T-helper 17 cell (primary cell): ENCODE results near the gene SLC24A5. TPM values are rescaled to one million over a fixed set of nuclear protein-coding genes. Genes with fewer than 3 reads are reported as not detected.
A peak's percentile ranks its signal among the peaks of the same experiment; 100 is the strongest.

ENCODE experiments used
- ATAC-seq: fragments of 150-1000 bp; cut with Tn5 transposase; 2 replicates; pipeline ENCODE4 v1.10.0; 2021; ENCODE audit warnings: mild to moderate bottlenecking, moderate library complexity
- DNase-seq, 3 donors: peaks; one replicate each; pipeline versions ENCODE4 v3.0.0 to v3.0.0-alpha.2; 2020 to 2021
- H3K9me3 ChIP-seq: one replicate; pipeline ENCODE4 v1.7.0; 2013; ENCODE audit warnings: low read length, mild to moderate bottlenecking; ENCODE audit not compliant: control insufficient read depth, poor library complexity, severe bottlenecking
- H3K27ac Mint-ChIP-seq: one replicate; pipeline ENCODE4 v1.8.0; 2022; ENCODE audit warnings: mild to moderate bottlenecking, moderate library complexity, mixed read lengths
- H3K27me3 Mint-ChIP-seq: one replicate; pipeline ENCODE4 v1.8.0; 2022; ENCODE audit warnings: mixed read lengths
- H3K36me3 Mint-ChIP-seq: one replicate; pipeline ENCODE4 v1.8.0; 2022; ENCODE audit warnings: low read depth, mixed read lengths
- H3K4me1 Mint-ChIP-seq: one replicate; pipeline ENCODE4 v1.8.0; 2022; ENCODE audit warnings: mild to moderate bottlenecking, mixed read lengths
- H3K4me3 Mint-ChIP-seq: one replicate; pipeline ENCODE4 v1.8.0; 2022; ENCODE audit warnings: mild to moderate bottlenecking, moderate library complexity, mixed read lengths
- total RNA-seq, 4 donors: library from RNA in 2 of 4; stranded (reverse) in 2 of 4; gene quantifications; one replicate each; pipeline ENCODE4 v1.2.3 and lab custom pipeline; 2022 to 2026

Gene SLC24A5
- total RNA-seq, 2 donors from 2014 or later = not detected

- ATAC-seq = no peak
Measured at GRCh38 chr15:48131324-48131723, 10.5 kb downstream of the SLC24A5 start.

GRCh38 chr15:48132874-48133273 is 12.1 kb downstream of the SLC24A5 start:
- Mint-ChIP-seq H3K27me3 (no peaks in the 10 kb centered on the region), H3K4me3 (no peak overlapping the region), H3K4me1 (peaks cover 2% of the 10 kb centered on the region), H3K36me3 (no peaks in the 10 kb centered on the region), H3K27ac (no peak overlapping the region)
- DNase-seq (no peak), ATAC-seq (no peak)
- no peaks in the 10 kb centered on the region for H3K9me3 ChIP-seq

More at GRCh38 chr15:48131324-48131723, 10.5 kb downstream of the SLC24A5 start:
- H3K9me3 ChIP-seq = no peaks in the 10 kb centered on the region
- H3K4me1 Mint-ChIP-seq = no peaks in the 10 kb centered on the region
- H3K36me3 Mint-ChIP-seq = peaks cover under 1% of the 10 kb centered on the region
- DNase-seq = no peak
- no peak overlapping the region for H3K4me3 Mint-ChIP-seq
- H3K27ac Mint-ChIP-seq = no peak overlapping the region
- H3K27me3 Mint-ChIP-seq = peaks cover 7% of the 10 kb centered on the region

- DNase-seq = no peak
- Mint-ChIP-seq H3K27ac (no peak overlapping the region), H3K4me1 (no peaks in the 10 kb centered on the region), H3K27me3 (no peaks in the 10 kb centered on the region), H3K4me3 (no peak overlapping the region), H3K36me3 (peaks cover 7% of the 10 kb centered on the region)
- no peak for ATAC-seq
- H3K9me3 ChIP-seq = no peaks in the 10 kb centered on the region
Measured at GRCh38 chr15:48143856-48144255, 23.1 kb downstream of the SLC24A5 start.

- Mint-ChIP-seq H3K4me1 (no peaks in the 10 kb centered on the region), H3K27ac (no peak overlapping the region), H3K27me3 (no peaks in the 10 kb centered on the region), H3K4me3 (no peak overlapping the region), H3K36me3 (peaks cover 9% of the 10 kb centered on the region)
- no peaks in the 10 kb centered on the region for H3K9me3 ChIP-seq
- DNase-seq (no peak), ATAC-seq (no peak)
Measured at GRCh38 chr15:48144889-48145288, 24.1 kb downstream of the SLC24A5 start.

GRCh38 chr15:48145923-48146322 is 25.1 kb downstream of the SLC24A5 start:
- no peak for ATAC-seq
- no peak overlapping the region for H3K4me3 Mint-ChIP-seq
- H3K36me3 Mint-ChIP-seq = peaks cover 12% of the 10 kb centered on the region
- no peaks in the 10 kb centered on the region for H3K27me3 Mint-ChIP-seq
- DNase-seq = no peak
- H3K27ac Mint-ChIP-seq = no peak overlapping the region
- H3K4me1 Mint-ChIP-seq = no peaks in the 10 kb centered on the region
- H3K9me3 ChIP-seq = no peaks in the 10 kb centered on the region

GRCh38 chr15:48147358-48147757 is 26.6 kb downstream of the SLC24A5 start:
- H3K4me1 Mint-ChIP-seq = no peaks in the 10 kb centered on the region
- no peaks in the 10 kb centered on the region for H3K27me3 Mint-ChIP-seq
- no peak overlapping the region for H3K27ac Mint-ChIP-seq
- DNase-seq (no peak), ATAC-seq (no peak)
- H3K4me3 Mint-ChIP-seq = no peak overlapping the region
- peaks cover 12% of the 10 kb centered on the region for H3K36me3 Mint-ChIP-seq
- H3K9me3 ChIP-seq = no peaks in the 10 kb centered on the region

- no peak for DNase-seq
- no peaks in the 10 kb centered on the region for H3K27me3 Mint-ChIP-seq
- H3K36me3 Mint-ChIP-seq = peaks cover 9% of the 10 kb centered on the region
- H3K9me3 ChIP-seq = no peaks in the 10 kb centered on the region
- H3K4me3 Mint-ChIP-seq = no peak overlapping the region
- no peak for ATAC-seq
- no peaks in the 10 kb centered on the region for H3K4me1 Mint-ChIP-seq
- no peak overlapping the region for H3K27ac Mint-ChIP-seq
Measured at GRCh38 chr15:48149858-48150257, 29.1 kb downstream of the SLC24A5 start.

GRCh38 chr15:48153526-48153925 is 32.7 kb downstream of the SLC24A5 start:
- H3K9me3 ChIP-seq = no peaks in the 10 kb centered on the region
- no peaks in the 10 kb centered on the region for H3K27me3 Mint-ChIP-seq
- H3K36me3 Mint-ChIP-seq = peaks cover 7% of the 10 kb centered on the region
- H3K4me1 Mint-ChIP-seq = no peaks in the 10 kb centered on the region
- ATAC-seq = no peak
- no peak overlapping the region for H3K27ac Mint-ChIP-seq
- no peak overlapping the region for H3K4me3 Mint-ChIP-seq
- no peak for DNase-seq

GRCh38 chr15:48168616-48169015 is 47.8 kb downstream of the SLC24A5 start:
- Mint-ChIP-seq H3K27ac (no peak overlapping the region), H3K4me1 (no peaks in the 10 kb centered on the region), H3K27me3 (no peaks in the 10 kb centered on the region), H3K36me3 (peaks cover 3% of the 10 kb centered on the region), H3K4me3 (no peak overlapping the region)
- no peak for DNase-seq
- H3K9me3 ChIP-seq = no peaks in the 10 kb centered on the region
- no peak for ATAC-seq

- H3K9me3 ChIP-seq = no peaks in the 10 kb centered on the region
Measured at GRCh38 chr15:48170981-48171380, 50.2 kb downstream of the SLC24A5 start.

GRCh38 chr15:48175126-48175525 is 54.3 kb downstream of the SLC24A5 start:
- no peaks in the 10 kb centered on the region for H3K9me3 ChIP-seq
- Mint-ChIP-seq H3K4me3 (no peak overlapping the region), H3K4me1 (peaks cover 10% of the 10 kb centered on the region), H3K27ac (no peak overlapping the region), H3K36me3 (no peaks in the 10 kb centered on the region), H3K27me3 (peaks cover 8% of the 10 kb centered on the region)
- ATAC-seq (no peak), DNase-seq (no peak)

More at GRCh38 chr15:48170981-48171380, 50.2 kb downstream of the SLC24A5 start:
- no peak for ATAC-seq
- no peak overlapping the region for H3K27ac Mint-ChIP-seq
- peaks cover 3% of the 10 kb centered on the region for H3K36me3 Mint-ChIP-seq
- no peaks in the 10 kb centered on the region for H3K27me3 Mint-ChIP-seq
- no peak overlapping the region for H3K4me3 Mint-ChIP-seq
- peaks cover 2% of the 10 kb centered on the region for H3K4me1 Mint-ChIP-seq
- no peak for DNase-seq

- Mint-ChIP-seq H3K4me1 (peaks cover 10% of the 10 kb centered on the region), H3K27me3 (peaks cover 15% of the 10 kb centered on the region), H3K36me3 (no peaks in the 10 kb centered on the region), H3K27ac (no peak overlapping the region), H3K4me3 (no peak overlapping the region)
- ATAC-seq = no peak
- DNase-seq = no peak
- H3K9me3 ChIP-seq = no peaks in the 10 kb centered on the region
Measured at GRCh38 chr15:48176112-48176511, 55.3 kb downstream of the SLC24A5 start.

- peaks cover 20% of the 10 kb centered on the region for H3K27me3 Mint-ChIP-seq
- ATAC-seq = no peak
- H3K4me3 Mint-ChIP-seq = peak overlapping the region; percentile 91
- DNase-seq = no peak
- H3K27ac Mint-ChIP-seq = peak overlapping the region; percentile 89
- H3K4me1 Mint-ChIP-seq = peaks cover 10% of the 10 kb centered on the region
- H3K9me3 ChIP-seq = no peaks in the 10 kb centered on the region
- H3K36me3 Mint-ChIP-seq = no peaks in the 10 kb centered on the region
Measured at GRCh38 chr15:48176957-48177356, 56.2 kb downstream of the SLC24A5 start.

GRCh38 chr15:48177383-48177765 is 56.6 kb downstream of the SLC24A5 start:
- Mint-ChIP-seq H3K4me3 (peak overlapping the region; percentile 91), H3K27ac (peak overlapping the region; percentile 89), H3K4me1 (peaks cover 10% of the 10 kb centered on the region), H3K36me3 (no peaks in the 10 kb centered on the region), H3K27me3 (peaks cover 24% of the 10 kb centered on the region)
- no peaks in the 10 kb centered on the region for H3K9me3 ChIP-seq
- peak; percentile 68 for ATAC-seq
- DNase-seq = no peak
